GM18526 (cell line): ENCODE data around the gene GSDME.

Source experiments
- POLR2A ChIP-seq: IDR thresholded peaks from 3 replicates; pipeline ENCODE4 v1.6.1; 2011; ENCODE audit not compliant: insufficient read length; ENCODE audit errors: extremely low read depth

Gene GSDME

DNA sequence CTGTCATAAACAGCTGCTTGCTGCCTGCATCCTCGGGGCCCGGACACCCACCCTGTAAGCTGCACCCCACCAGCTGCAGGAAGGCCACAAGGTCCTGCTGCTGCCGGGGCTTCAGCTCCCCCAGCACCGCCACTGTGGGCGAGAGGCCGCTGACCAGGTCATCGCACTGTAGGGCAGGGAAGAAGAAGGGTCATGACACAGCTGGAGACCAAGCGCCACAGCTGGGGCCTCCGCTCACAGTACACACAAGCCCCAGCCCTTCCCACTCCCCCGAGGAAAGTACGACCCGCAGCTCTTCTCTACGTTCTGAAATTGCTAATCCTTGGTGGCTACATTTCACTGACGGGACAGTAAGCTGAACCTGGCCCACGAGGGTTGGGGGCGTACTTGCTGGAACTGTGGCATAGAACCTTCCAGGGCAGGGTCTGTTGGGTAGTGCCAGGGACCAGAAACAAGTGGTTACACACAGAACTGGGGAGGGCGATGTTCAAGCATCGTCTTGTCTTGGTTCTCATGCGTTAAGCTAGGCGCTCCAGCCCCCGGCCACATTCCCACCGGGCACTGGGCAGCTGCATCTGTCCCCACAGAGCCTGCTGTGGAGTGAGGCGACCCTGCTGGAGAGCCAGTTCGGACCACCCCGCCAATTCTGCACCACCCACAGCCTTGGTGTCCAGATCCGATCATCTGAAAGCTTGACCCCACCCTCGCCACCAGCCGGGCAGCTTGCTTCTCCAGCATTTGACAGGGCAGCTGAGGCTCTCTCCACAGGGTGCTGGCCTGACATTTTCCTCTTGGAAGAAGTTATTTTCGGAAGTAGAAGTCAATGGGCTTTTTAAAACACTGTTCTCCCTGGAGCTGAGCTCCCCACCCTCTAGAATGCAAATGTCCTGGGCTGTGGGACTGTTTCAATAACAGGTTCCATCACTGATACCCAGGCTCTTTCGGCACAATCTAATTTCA, 50.8 kb downstream of the GSDME start:
- TF ChIP-seq POLR2A, result no peak

DNA sequence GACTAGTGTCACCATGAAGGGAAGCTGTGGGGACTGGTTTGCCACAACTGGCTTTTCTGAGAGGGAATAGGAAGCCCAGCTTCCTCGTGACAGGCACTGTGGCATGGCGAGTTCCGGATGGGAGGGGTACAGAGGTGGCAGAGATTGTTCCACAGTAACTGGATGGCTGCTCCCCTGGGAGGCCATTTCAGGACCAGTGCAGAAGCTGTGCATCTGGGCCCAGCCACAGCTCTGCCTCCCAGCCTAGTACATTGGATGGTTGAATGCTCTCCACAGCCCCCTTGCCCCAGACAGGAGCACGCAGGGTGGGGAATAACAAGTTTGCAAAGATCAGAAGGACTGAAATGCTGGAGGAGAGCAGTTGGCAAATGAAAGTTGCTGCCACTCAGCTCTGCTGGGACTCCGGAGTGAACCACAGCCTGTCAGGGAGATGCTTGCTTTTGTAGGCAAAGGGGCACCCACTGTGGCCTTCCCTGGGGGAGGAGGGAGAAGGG, 51.8 kb downstream of the GSDME start:
- no peak for TF ChIP-seq POLR2A

DNA sequence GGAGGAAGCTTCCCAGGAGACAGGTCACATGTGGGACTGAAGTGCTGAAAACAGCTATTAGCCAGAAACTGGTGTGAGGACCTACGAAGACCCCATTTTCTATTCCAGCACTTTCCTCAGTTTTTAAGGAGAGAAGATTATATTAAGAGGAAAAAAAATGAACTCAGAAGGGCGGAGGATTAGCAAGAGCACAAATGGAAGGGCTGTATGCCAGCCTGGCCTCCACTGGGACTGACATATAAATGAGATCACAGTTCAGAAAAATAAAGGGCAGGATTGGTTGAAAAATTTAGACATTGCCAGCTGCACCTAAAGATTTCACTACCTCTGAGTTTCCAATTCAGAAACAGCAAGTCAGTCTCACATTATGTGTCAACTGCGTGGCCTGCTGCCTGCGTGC, 53.0 kb downstream of the GSDME start:
- no peak for TF ChIP-seq POLR2A

DNA sequence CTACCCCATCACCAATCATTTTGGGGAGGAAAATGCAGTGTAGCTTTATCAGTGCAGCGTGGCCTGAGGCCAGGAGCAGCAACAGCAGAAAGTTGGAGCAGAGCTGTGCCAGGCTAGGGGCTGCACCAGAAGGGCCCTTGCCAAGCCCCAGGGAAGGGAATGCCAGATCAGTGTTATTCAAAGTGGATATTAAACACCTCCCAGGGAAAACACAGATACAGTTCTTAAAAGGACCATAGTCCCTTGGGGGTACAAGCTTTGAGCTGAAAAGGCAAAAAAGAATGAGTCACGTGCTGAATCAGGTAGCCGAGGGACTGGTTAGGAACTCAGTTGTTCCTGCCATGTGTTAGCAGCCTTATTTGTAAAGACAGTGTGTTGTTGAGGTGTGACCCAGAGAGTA, 54.0 kb downstream of the GSDME start:
- TF ChIP-seq POLR2A, result no peak

DNA sequence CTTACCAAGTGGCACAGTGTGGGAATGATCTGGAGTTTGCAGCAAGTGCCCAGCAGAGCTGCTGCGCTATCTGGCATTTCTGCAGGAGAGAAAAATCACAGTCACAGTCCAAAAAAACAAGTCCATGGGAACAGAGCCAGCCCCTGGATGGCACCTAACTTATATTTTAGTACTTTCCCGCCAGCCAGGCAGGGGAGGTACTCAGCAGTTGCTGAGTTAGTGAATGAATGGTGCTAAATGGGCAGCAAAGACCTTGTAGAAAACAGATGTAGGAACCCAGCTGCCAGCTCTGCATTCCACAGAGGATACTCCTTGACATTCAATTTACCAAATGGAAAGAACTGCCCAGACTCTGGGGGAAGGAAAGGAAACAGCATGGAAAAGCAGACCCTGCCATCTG, 54.5 kb downstream of the GSDME start:
- no peak for TF ChIP-seq POLR2A

DNA sequence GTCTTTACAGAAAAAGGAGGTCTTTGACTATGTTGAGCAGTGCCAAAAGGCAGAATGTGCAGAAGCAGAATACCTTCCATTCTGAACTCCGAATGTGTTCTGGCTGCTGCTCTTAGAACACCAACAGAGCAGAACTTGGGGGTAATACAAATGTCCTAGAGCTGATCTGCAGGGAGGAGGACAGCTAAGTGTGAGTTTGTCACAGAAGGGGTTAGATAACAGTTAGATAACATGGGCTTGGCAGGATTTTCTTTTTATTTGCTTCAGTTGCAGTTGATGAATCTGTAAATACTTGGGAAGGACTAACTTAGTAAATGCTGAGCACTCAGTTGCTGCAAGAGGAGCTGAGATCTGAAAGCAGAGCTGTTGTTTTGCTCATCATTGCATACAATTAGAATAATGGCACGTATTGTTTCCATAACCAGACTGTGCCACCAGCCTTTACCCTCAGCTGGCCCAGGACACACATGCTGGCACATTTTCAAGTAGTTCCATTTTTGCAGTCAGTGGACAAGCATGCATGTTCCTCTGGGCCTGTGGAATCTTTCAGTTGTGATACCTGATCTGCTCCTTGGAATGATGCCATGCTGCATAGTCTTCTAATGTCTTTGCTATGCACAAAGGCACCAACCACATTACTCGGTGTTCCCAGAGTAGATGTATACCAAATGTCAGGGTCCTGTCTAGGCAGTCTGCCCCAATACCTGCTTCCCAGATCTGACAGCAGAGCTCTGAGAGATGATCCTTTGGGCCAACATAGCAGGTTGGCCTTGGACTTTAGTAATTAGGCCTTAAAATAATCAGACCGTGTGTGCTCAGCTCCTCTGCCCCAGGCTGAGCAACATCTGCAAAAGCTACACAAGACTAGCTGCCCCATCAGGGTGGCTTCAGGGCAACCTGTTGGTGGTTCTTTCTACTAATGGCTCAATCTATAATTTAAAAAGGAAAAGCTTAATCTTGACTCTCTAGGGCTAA, 55.7 kb downstream of the GSDME start:
- TF ChIP-seq POLR2A, result no peak

DNA sequence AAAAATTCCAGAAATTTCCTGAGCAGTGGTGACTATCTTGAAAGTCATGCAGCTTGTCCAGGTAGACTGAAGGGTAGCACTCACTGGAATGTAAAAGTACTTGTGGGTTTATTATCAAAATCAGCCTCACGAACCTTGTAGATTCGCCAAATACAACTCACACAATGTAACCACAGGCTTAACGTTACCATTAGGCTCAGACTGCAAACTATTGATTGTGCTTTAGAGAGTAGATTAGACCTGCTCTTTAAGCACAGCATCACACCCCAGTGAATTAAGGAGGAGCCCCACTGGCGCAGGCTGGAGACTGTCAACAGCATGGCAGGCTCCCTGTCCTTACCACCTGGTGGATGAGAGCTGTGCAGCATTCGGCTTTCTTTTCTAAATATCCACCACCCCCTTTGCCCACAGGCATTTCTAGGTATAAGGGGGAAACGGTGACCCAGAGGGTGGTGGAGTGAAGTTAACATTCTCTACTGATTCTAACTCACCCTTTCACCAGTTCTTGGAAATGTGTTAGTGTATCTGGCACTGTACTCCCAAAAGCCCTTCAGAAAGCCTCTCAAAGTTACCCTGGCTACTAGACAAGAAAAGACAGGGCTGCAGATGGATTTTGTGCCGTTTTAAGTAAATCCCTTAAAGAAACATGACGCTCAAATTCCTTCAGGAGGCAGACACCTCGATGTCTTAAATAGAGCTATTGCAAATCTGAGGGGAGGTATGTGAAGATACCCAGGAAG, 56.6 kb downstream of the GSDME start:
- TF ChIP-seq POLR2A, result no peak

DNA sequence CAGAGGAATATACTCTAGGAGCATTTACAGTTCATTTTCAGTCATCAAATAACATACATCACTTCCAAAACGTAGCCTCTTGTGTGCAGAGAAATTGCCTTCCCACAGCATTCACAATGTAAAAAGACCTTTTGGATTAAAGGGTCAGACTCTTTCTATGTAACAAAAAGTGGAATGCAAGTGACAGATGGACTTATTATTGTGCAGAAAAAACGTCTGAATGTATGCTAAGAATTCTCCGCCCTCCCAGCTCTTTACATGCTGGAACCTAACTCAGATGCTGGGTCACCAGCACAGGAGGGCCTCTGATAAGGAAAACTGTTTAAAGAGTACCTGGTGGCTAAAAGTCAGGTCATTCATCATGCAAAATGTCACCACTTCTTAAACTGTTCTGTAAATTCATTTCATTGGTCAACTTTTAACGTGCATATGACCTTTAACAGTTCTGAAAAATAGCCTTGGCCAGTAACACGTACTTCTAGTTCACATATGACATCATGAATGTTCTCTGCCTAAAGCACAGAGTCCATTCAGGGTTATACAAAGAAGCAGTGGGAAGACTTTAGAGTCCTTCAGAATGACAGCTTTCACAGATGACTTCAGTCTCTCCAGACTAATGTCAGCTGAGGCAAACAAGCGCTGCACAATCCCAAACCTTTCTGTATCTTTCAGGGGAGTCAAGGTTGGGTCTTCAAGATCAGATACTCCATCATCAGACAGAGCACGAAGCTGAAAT, 58.6 kb downstream of the GSDME start:
- no peak for TF ChIP-seq POLR2A

DNA sequence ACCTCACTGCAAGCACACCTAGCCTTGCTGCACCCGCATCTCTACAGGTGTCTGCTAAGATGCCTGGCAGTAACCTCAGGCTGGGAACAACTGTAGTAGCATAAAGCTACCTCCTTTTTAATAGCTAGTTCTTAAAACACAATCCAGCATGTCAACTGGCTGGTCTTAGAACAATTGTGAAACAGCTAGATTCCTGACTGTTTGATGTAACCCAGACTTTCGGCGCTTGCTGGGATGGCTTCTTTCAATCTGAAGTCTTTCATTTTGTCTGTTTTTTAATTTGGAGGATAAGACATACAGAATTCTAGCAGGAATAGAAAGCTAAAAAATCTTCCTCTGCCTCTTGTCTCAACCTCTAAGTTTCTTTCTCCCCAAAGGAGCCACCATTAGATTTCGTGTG, 59.8 kb downstream of the GSDME start:
- TF ChIP-seq POLR2A, result no peak

DNA sequence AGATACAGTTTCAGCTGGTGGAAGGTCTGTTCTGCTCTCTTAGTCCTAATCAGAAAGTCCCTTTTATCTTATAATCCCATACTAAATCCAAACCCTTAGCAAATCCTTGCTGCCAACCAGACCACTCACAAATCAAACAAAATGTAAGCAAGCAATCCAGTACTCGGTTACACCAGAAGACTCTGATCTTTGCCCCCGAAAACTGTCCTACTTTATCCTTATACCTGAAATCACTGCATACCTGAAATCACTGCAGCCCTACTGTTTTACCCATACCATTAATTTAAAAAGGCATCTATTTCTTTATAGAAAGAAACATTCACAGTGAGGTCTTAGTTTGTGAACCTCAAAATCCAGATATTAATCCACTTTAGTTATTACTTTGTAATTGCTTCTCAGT, 64.7 kb downstream of the GSDME start:
- TF ChIP-seq POLR2A, result no peak

DNA sequence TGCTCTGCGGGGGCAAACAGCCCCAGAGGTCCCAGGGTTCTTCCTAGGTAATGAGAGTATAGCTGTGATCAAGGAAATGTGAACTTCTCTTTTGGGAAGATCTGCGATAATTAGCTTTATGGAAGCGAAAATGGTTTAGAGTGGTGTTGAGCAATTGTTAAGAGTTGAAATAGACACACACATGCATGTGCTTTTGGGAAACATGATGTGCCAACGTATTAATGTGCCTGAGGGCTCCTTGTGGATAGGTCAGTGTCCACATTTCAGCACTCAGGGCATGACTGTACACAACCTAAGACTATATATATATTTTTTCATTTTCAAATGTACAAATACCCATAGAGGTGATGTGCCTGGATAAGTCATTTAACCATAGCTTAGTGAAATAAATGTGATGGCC, 67.0 kb downstream of the GSDME start:
- TF ChIP-seq POLR2A, result no peak

DNA sequence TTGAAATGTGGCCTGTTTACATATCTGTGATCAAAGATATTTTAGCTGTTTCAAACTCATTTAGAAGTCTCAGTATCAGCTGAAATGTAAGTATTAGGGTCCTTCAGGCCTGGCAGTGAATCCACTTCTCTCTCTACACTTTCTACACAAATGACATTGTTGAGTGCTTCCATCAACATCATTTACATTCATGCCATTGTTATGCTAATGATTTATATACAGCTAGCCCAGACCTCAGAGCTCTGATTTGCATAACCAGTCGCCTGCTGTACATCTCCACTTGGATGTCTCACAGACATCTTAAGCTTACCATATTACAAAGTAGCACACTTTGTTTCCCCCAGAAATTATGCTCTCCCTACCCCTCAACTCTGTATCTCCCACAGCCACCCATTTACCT, 71.6 kb downstream of the GSDME start:
- TF ChIP-seq POLR2A, result no peak

DNA sequence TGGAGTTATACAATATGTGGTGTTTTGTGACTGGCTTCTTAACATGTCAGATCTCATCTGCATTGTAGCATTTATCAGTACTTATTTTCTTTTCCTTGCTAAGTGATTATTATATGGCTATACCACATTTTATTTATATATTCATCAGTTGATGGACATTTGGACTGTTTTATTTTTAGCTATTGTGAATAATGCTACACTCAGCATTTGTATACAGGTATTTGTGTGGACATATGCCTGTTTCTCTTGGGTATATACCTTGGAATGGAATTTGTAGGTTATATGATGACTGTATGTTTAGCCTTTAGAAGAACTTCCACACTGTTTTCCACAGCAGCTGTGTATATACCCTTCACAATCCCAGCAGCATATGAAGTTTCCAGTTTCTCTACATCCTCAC, 86.5 kb downstream of the GSDME start:
- no peak for TF ChIP-seq POLR2A

DNA sequence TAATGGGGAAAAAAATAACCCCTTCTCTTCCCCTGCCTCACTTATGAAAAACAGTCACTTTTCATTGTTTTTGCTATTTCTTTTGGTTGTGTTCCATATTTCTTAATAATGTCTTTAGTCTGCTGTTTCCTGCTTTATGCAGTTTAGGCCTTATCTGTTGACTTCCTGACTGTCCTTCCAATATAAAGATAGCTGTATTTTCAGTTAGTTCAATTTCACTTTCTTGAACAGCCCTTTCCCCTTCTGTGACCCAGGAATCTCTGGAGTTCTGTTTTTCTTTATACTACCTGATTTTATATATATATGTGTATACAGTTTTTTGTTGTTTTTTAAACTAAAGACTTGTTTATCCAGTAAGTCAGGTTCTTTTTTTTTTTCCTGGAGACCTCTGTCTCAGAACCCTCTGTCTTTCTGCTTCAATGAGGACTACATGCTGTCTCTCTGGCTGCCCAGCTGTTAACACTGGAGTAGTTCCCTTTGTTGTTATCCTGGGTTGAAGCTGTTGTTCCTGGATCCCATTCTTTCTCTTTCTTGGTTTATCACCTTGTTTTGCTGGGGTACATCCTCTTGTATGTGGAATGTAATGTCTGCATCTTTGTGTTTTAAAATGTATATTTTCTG, 87.2 kb downstream of the GSDME start:
- TF ChIP-seq POLR2A, result no peak
